Calu3 (cell line): ENCODE data around the gene MLPH. TPM values are rescaled to one million over a fixed set of nuclear protein-coding genes. Genes with fewer than 3 reads are reported as not detected.
A peak's percentile ranks its signal among the peaks of the same experiment; 100 is the strongest.

Experiments used
- BruUV-seq: library from RNA; stranded (reverse); fragments of 400-500 nt; replicated peaks from 2 replicates; lab custom pipeline; 2021; lab: Mats Ljungman, UMichigan
- CTCF ChIA-PET: fragments of 300-600 bp; sonication (Branson Sonifier 250); formaldehyde crosslinking; loops from one replicate; lab custom pipeline; 2022; ENCODE audit warnings: antibody characterized with exemption; lab: Charles Lee
- DNase-seq: peaks from one replicate; pipeline ENCODE4 v3.0.0; 2022
- H3K27ac Mint-ChIP-seq: one replicate; pipeline ENCODE4 v1.8.0; 2022; ENCODE audit warnings: mixed read lengths; ENCODE audit not compliant: unreplicated experiment
- H3K27me3 Mint-ChIP-seq: one replicate; pipeline ENCODE4 v1.8.0; 2022; ENCODE audit warnings: mixed read lengths; ENCODE audit not compliant: unreplicated experiment
- H3K36me3 Mint-ChIP-seq: one replicate; pipeline ENCODE4 v1.8.0; 2022; ENCODE audit warnings: mild to moderate bottlenecking, moderate library complexity, mixed read lengths; ENCODE audit not compliant: insufficient read depth, unreplicated experiment
- H3K4me1 Mint-ChIP-seq: one replicate; pipeline ENCODE4 v1.8.0; 2022; ENCODE audit warnings: mild to moderate bottlenecking, low read depth, mixed read lengths; ENCODE audit not compliant: unreplicated experiment
- H3K4me3 Mint-ChIP-seq: one replicate; pipeline ENCODE4 v1.8.0; 2022; ENCODE audit warnings: mild to moderate bottlenecking, low read depth, moderate library complexity, mixed read lengths; ENCODE audit not compliant: unreplicated experiment
- H3K9me3 Mint-ChIP-seq: one replicate; pipeline ENCODE4 v1.8.0; 2022; ENCODE audit warnings: low read depth, mixed read lengths; ENCODE audit not compliant: unreplicated experiment
- intact Hi-C: fragments of 100-400 bp; cut with micrococcal nuclease; formaldehyde crosslinking; loops from one replicate; pipeline ENCODE4 v1.10.0; 2022; ENCODE audit not compliant: unreplicated experiment
- total RNA-seq: library from RNA; stranded (reverse); gene quantifications from 2 replicates; pipeline ENCODE4 v1.2.3, GENCODE V29; 2022
- TF ChIP-seq, protein P1 (sequence below): fragments of 200-600 bp; IDR thresholded peaks from one replicate; pipeline ENCODE4 v1.8.0; 2022; ENCODE audit warnings: antibody characterized with exemption; ENCODE audit not compliant: unreplicated experiment

The MLPH gene
- total RNA-seq, 1 experiment from 2014 or later = 39.8 TPM

DNA sequence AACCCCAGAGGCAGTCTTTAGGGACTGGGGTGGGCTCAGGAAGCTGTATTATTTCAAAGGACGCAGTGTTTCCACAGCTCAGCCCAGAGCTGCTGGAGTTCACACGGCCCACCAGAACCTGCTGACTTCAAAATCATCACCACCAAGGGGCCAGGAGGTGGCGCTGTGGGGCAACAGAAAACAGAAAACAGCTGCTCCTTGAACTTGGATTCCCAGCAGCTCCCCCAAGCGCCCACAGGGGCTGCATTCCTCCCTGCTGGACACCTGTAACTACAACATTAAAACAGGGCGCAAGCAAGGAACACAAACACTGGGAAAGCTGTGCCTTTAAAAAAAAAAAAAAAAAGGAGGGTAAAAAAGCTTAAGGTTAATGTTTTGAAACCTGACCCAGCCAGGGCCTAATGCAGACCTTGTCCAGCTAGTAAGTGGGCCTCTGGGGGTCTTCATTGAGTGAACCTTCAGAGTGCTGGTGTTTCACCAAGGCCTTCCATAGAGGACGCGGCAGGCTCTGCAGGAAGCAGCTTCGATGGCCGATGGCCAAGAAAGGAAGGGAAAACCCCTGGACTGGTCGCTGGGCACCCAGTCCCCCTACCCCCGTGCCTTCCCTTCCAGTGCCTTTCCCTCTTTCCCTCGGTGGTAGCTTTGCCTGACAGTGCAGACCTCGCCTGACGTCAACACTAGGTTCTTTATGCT is 25.9 kb downstream of the MLPH start:
- peaks cover 20% of the 10 kb centered on the region for H3K4me1 Mint-ChIP-seq
- CTCF ChIA-PET = interaction anchor here (0.7 to 1.6 kb wide), 24 partner anchors 10 to 628 kb away, joined by 3 to 58 read pairs (median 5); partner anchors contain the start of gene RAB17
- intact Hi-C loops = loop anchor here (2.0 to 5.0 kb wide), 2 partner anchors 41 to 60 kb away; no protein-coding TSS in a partner anchor
- H3K27me3 Mint-ChIP-seq = no peaks in the 10 kb centered on the region
- peaks cover 10% of the 10 kb centered on the region for H3K36me3 Mint-ChIP-seq
- H3K9me3 Mint-ChIP-seq = peaks cover 2% of the 10 kb centered on the region
- H3K4me3 Mint-ChIP-seq = no peak overlapping the region
- TF ChIP-seq, protein P1, sequence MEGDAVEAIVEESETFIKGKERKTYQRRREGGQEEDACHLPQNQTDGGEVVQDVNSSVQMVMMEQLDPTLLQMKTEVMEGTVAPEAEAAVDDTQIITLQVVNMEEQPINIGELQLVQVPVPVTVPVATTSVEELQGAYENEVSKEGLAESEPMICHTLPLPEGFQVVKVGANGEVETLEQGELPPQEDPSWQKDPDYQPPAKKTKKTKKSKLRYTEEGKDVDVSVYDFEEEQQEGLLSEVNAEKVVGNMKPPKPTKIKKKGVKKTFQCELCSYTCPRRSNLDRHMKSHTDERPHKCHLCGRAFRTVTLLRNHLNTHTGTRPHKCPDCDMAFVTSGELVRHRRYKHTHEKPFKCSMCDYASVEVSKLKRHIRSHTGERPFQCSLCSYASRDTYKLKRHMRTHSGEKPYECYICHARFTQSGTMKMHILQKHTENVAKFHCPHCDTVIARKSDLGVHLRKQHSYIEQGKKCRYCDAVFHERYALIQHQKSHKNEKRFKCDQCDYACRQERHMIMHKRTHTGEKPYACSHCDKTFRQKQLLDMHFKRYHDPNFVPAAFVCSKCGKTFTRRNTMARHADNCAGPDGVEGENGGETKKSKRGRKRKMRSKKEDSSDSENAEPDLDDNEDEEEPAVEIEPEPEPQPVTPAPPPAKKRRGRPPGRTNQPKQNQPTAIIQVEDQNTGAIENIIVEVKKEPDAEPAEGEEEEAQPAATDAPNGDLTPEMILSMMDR = peak; percentile 95
- peak; percentile 89 for DNase-seq
- BruUV-seq = no TSS peak
- H3K27ac Mint-ChIP-seq = no peak overlapping the region

GRCh38 chr2:237513693-237514092 is 26.6 kb downstream of the MLPH start:
- Mint-ChIP-seq H3K27me3 (no peaks in the 10 kb centered on the region), H3K27ac (no peak overlapping the region), H3K36me3 (peaks cover 10% of the 10 kb centered on the region), H3K4me1 (peaks cover 20% of the 10 kb centered on the region), H3K9me3 (peaks cover 2% of the 10 kb centered on the region), H3K4me3 (no peak overlapping the region)
- BruUV-seq = no TSS peak
- TF ChIP-seq, protein P1 = no peak
- DNase-seq = no peak
- CTCF ChIA-PET = interaction anchor here (1.1 to 1.6 kb wide), 3 partner anchors 42 to 77 kb away, joined by 5 to 58 read pairs (median 22); partner anchors contain the start of gene RAB17
- intact Hi-C loops = loop anchor here (2.0 to 5.0 kb wide), 2 partner anchors 41 to 59 kb away; no protein-coding TSS in a partner anchor

- no TSS peak for BruUV-seq
- CTCF ChIA-PET = no interaction called here
These were observed 27.6 kb downstream of the MLPH start for GRCh38 chr2:237514474-237515130.

DNA sequence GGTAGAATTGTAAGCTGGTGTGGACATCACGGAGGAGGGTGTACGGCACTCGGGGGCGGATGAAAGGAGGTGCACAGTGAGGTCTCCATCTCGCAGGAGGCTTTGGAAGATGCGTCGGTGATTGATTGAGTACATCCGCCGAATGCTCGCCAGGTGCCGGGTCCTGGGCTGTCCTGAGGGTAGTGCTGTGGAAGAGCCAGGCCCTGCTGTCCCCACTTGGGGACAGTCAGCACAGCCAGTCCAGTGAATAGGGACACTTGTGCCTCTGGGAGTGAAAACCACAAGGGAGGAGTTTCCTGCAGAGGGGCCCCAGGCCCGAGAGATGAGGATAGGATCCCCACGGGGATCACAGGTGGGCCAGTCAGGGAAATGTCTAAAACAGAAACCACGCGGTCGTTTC is 28.1 kb downstream of the MLPH start:
- Mint-ChIP-seq H3K27ac (no peak overlapping the region), H3K4me3 (no peak overlapping the region), H3K27me3 (no peaks in the 10 kb centered on the region), H3K4me1 (peaks cover 11% of the 10 kb centered on the region), H3K36me3 (peaks cover 10% of the 10 kb centered on the region), H3K9me3 (peaks cover 2% of the 10 kb centered on the region)
- DNase-seq = no peak
- intact Hi-C loops = no loop called here
- TF ChIP-seq, protein P1 = no peak
- CTCF ChIA-PET = no interaction called here
- BruUV-seq = no TSS peak

More at GRCh38 chr2:237514474-237515130, 27.6 kb downstream of the MLPH start:
- TF ChIP-seq, protein P1 = no peak
- intact Hi-C loops = loop anchor here (5.0 kb wide), 1 partner anchor 42 kb away; no protein-coding TSS in a partner anchor
- Mint-ChIP-seq H3K9me3 (peaks cover 2% of the 10 kb centered on the region), H3K27ac (no peak overlapping the region), H3K27me3 (no peaks in the 10 kb centered on the region), H3K36me3 (peaks cover 10% of the 10 kb centered on the region), H3K4me1 (peaks cover 16% of the 10 kb centered on the region), H3K4me3 (no peak overlapping the region)
- no peak for DNase-seq
